T-helper 17 cell (primary cell): Measurements from ENCODE around the gene FAM110D. TPM values are rescaled to one million over a fixed set of nuclear protein-coding genes. Genes with fewer than 3 reads are reported as not detected.
A peak's percentile ranks its signal among the peaks of the same experiment; 100 is the strongest.

ENCODE experiments used
- ATAC-seq: fragments of 150-1000 bp; cut with Tn5 transposase; 2 replicates; pipeline ENCODE4 v1.10.0; 2021; ENCODE audit warnings: mild to moderate bottlenecking, moderate library complexity
- DNase-seq, 3 donors: peaks; one replicate each; pipeline versions ENCODE4 v3.0.0 to v3.0.0-alpha.2; 2020 to 2021
- H3K9me3 ChIP-seq: one replicate; pipeline ENCODE4 v1.7.0; 2013; ENCODE audit warnings: low read length, mild to moderate bottlenecking; ENCODE audit not compliant: control insufficient read depth, poor library complexity, severe bottlenecking
- H3K27ac Mint-ChIP-seq: one replicate; pipeline ENCODE4 v1.8.0; 2022; ENCODE audit warnings: mild to moderate bottlenecking, moderate library complexity, mixed read lengths
- H3K27me3 Mint-ChIP-seq: one replicate; pipeline ENCODE4 v1.8.0; 2022; ENCODE audit warnings: mixed read lengths
- H3K36me3 Mint-ChIP-seq: one replicate; pipeline ENCODE4 v1.8.0; 2022; ENCODE audit warnings: low read depth, mixed read lengths
- H3K4me1 Mint-ChIP-seq: one replicate; pipeline ENCODE4 v1.8.0; 2022; ENCODE audit warnings: mild to moderate bottlenecking, mixed read lengths
- H3K4me3 Mint-ChIP-seq: one replicate; pipeline ENCODE4 v1.8.0; 2022; ENCODE audit warnings: mild to moderate bottlenecking, moderate library complexity, mixed read lengths
- total RNA-seq, 4 donors: library from RNA in 2 of 4; stranded (reverse) in 2 of 4; gene quantifications; one replicate each; pipeline ENCODE4 v1.2.3 and lab custom pipeline; 2022 to 2026

FAM110D gene
- total RNA-seq, 2 donors from 2014 or later = not detected

DNA sequence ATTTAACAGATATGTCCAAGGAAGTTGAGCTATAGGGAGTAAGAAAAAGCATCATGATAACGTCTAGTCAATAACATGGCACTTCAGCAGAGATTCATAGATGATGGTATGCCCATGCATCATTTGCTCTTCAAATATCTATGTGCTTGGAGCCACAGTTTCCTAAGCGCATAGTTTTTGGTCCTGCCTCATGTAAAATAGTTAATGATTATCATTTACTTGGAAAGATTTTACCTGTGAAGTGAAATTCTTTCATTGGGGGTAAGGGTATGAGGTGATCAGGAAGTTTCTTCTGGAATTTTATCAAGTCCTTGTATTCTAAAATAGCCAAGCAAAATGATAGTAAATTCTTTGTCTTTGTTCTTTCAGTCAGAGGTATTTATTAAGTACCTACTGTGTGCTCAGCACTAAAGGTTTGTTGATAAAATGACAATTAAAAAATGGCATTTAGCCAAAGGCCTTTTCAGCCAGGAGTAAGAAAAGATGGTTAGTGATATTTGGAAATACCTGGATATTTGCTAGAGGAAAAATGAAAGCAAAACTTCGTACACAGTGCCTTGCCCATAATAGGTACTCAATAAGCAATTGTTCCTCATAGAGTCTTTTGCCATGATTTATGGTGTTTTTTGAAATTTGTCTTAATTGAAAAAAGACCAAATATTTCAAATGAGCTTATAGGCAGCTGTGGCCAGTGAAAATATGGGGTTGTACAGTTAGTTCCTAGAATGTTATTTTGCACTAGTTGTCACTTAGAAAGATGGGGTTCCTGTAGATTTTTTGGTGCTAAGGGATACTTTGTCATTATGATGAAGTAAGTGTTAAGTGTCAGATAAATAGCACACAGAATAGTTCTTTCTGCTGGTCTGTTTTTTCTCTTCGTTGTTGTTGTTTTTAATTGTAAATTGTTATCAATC, 34.2 kb upstream of the FAM110D start:
- Mint-ChIP-seq H3K4me1 (peaks cover 34% of the 10 kb centered on the region), H3K36me3 (peaks cover 3% of the 10 kb centered on the region), H3K4me3 (peak overlapping the region; percentile 41), H3K27me3 (no peaks in the 10 kb centered on the region), H3K27ac (peak overlapping the region; percentile 77)
- DNase-seq (no peak), ATAC-seq (no peak)
- no peaks in the 10 kb centered on the region for H3K9me3 ChIP-seq

DNA sequence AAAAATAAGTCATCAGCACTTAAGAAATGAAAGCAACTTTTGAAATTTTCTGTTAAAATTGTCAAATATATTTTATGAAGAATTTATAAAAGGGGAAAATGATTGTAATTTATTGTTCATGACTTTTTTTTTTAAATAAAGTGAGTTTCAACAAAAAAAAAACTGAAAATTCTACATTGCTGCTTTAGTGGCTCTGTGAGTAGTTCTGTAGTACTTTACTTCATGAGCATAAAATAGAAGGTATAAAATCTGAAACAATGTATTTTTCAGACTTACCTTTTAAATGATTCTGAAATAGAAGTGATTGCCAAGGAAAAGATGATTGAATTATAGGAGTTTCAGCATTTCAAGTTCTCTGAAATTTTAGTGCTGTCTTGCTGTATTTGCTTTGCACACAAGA, 33.5 kb upstream of the FAM110D start:
- H3K9me3 ChIP-seq = no peaks in the 10 kb centered on the region
- H3K4me3 Mint-ChIP-seq = no peak overlapping the region
- H3K36me3 Mint-ChIP-seq = peaks cover 3% of the 10 kb centered on the region
- no peak for DNase-seq
- H3K4me1 Mint-ChIP-seq = peaks cover 31% of the 10 kb centered on the region
- no peaks in the 10 kb centered on the region for H3K27me3 Mint-ChIP-seq
- ATAC-seq = no peak
- H3K27ac Mint-ChIP-seq = peak overlapping the region; percentile 92

DNA sequence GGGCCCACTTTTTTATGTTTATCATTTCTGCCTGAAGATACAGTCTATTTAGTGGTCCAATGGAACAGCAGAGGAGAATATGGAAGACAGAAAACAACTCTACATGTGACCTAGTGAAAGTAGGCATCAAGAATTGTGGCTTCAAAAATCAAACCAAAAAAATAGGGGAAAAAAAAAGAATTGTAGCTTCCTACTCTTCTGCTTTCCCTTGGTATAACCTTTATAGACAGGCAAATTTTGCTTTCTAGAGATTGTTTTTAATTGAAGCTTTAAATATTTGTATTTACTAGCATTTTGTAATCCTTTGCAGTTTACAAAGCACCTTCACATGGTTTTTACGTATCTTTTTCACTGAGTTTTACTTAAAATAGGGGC, 32.9 kb upstream of the FAM110D start:
- no peak for ATAC-seq
- DNase-seq = no peak
- peak overlapping the region; percentile 92 for H3K27ac Mint-ChIP-seq
- peaks cover 3% of the 10 kb centered on the region for H3K36me3 Mint-ChIP-seq
- peak overlapping the region; percentile 87 for H3K4me3 Mint-ChIP-seq
- peaks cover 31% of the 10 kb centered on the region for H3K4me1 Mint-ChIP-seq
- H3K27me3 Mint-ChIP-seq = no peaks in the 10 kb centered on the region
- H3K9me3 ChIP-seq = no peaks in the 10 kb centered on the region

DNA sequence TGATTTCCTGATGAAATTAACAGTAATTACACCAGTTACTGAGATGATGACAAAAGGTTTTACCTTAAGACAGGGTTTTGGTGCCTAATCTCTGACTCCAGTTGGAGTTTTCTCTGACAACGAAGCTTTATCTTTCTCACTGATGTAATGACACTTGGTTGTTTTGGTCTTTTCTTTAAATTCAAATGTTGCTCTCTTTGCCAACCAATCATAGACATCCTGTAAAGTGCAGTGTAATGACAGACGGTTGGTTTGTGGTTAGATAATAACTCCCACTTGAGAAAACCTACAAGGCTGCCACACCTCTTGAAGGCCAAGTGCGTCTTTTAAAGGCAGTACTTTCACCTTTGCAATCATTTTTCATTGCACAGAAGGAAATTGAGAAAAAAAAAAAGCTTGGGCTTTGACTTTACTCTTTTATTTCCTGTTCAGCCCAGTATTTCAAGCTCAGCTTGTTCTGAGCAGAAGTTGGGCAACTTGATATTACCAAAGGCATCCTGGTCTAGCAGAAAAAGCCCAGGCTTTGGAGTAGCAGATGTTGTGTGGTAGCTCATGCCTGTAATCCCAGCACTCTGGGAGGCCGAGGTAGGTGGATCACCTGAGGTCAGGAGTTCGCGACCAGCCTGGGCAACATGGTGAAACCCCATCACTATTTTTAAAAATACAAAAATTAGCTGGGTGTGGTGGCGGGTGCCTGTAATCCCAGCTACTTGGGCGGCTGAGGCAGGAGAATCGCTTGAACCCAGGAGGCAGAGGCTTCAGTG, 32.4 kb upstream of the FAM110D start:
- peak; percentile 99 for ATAC-seq
- peak in 2 of 3 donors; percentile 16 to 37 for DNase-seq
- peaks cover 3% of the 10 kb centered on the region for H3K36me3 Mint-ChIP-seq
- H3K4me3 Mint-ChIP-seq = peak overlapping the region; percentile 87
- peak overlapping the region; percentile 92 for H3K27ac Mint-ChIP-seq
- H3K9me3 ChIP-seq = no peaks in the 10 kb centered on the region
- H3K27me3 Mint-ChIP-seq = no peaks in the 10 kb centered on the region
- peaks cover 31% of the 10 kb centered on the region for H3K4me1 Mint-ChIP-seq

DNA sequence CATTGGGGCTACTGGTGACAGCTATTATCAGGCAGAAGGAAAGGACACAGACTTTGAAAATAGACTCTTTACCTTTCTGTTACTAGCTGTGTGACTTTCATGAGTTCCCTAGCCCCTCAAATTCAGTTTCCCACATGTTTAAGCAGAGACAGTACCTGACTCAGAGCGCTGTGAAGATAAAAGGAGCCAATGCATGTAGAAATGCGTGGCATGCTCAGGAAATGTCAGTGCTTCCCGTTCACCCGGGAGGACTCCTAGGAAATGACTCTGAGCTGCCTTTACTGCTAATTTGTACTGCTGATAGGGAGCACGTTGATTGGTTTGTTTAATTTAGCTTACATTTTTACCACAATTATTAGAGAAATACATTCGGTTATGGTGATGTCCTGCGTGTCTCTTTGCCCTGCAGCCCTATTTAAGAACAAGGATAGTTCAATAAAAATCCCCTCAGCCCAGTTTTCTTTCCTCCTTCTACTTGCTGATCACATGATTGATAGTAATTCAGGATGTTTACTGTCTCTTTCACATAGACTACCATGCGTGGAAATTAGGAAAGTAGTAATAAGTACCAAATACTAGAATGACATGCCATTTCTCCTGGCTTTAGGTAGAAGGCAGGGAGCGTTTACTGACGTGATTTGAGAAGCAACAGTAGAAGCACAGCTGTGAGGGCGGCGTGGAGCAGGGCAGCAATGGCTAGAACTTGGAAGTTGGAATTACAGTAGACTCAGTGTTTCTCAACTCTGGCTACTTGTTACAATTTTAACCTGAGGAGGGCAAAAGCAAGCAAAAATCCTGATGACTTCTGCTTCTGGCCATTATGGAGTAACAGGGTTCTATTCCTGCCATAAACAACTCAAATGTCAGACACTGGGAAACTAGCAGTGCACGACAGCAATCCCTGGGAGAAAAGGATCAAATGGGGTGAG, 31.4 kb upstream of the FAM110D start:
- H3K4me3 Mint-ChIP-seq = peak overlapping the region; percentile 80
- H3K9me3 ChIP-seq = no peaks in the 10 kb centered on the region
- H3K27ac Mint-ChIP-seq = peak overlapping the region; percentile 92
- peaks cover 3% of the 10 kb centered on the region for H3K36me3 Mint-ChIP-seq
- H3K27me3 Mint-ChIP-seq = no peaks in the 10 kb centered on the region
- DNase-seq (no peak), ATAC-seq (no peak)
- peaks cover 31% of the 10 kb centered on the region for H3K4me1 Mint-ChIP-seq

DNA sequence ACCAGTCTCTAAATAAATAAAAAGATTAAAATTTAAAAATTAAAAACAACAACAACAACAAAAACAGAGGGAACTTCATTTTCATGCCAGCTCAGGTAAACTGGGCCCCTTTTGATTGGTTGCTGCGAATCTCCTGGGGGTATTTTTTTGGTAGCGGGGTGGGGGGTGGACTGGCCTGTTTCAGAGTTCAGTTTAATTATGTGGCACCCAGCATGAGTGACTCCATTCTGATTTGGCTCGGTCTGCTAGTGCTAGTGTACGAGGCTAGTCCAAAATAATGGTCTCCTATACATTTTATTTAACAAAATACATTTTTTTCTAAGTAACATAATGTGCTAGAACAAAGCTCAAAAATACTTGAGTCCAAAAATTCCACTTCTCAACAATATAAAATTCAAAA, 29.1 kb upstream of the FAM110D start:
- H3K9me3 ChIP-seq = no peaks in the 10 kb centered on the region
- peaks cover 23% of the 10 kb centered on the region for H3K4me1 Mint-ChIP-seq
- no peaks in the 10 kb centered on the region for H3K36me3 Mint-ChIP-seq
- no peak overlapping the region for H3K27ac Mint-ChIP-seq
- DNase-seq (no peak), ATAC-seq (no peak)
- no peak overlapping the region for H3K4me3 Mint-ChIP-seq
- no peaks in the 10 kb centered on the region for H3K27me3 Mint-ChIP-seq

DNA sequence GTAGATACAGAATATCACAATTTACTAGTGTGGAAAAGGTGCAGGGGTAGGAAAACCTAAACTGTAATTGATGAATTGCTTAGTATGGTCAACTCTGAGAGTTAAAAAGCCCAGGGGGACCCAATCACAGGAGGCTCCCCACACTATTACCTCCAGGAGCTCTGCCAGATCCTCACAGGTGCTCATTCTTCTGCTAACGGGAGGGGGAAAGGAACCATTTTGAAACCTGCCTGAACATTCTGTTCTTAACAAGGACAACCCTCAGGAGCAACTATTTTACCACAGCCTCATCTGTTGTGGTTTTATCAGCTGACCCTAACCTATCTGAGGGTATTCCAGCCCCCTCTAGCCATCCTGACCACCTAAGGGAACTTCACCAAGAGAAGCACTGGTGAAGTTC, 28.2 kb upstream of the FAM110D start:
- Mint-ChIP-seq H3K4me3 (no peak overlapping the region), H3K36me3 (no peaks in the 10 kb centered on the region), H3K27me3 (no peaks in the 10 kb centered on the region), H3K27ac (no peak overlapping the region), H3K4me1 (peaks cover 21% of the 10 kb centered on the region)
- ATAC-seq = no peak
- no peaks in the 10 kb centered on the region for H3K9me3 ChIP-seq
- no peak for DNase-seq

DNA sequence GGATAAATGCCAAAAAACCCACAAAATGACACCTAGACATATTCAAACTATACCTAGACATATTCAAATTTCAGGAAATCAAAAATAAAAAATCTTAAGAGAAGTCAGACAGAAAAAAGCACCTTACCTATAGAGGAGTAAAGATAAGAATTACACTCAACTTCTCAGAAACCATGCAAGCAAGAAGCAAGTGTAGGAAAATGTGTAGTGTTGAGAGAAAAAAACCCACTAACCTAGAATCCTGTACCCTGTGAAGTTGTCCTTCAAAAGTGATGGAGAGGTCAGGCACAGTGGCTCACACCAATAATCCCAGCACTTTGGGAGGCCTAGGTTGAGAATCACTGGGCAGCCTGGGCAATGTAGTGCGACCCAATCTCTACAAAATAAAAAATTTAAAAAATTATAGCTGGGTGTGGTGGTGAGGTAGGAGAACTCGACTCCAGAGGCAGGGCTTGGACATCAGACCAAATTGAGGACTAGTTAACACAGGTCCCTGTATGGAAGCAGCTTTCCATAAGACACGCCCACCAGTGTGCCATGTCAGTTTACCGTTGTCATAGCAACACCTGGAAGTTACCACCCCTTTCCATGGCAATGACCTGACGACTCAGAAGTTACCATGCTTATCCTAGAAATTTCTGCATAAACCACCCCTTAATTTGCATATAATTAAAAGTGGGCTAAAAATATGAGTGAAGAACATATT, 26.6 kb upstream of the FAM110D start:
- H3K36me3 Mint-ChIP-seq = no peaks in the 10 kb centered on the region
- peaks cover 12% of the 10 kb centered on the region for H3K4me1 Mint-ChIP-seq
- ATAC-seq (no peak), DNase-seq (no peak)
- H3K27me3 Mint-ChIP-seq = no peaks in the 10 kb centered on the region
- no peaks in the 10 kb centered on the region for H3K9me3 ChIP-seq
- no peak overlapping the region for H3K27ac Mint-ChIP-seq
- no peak overlapping the region for H3K4me3 Mint-ChIP-seq

DNA sequence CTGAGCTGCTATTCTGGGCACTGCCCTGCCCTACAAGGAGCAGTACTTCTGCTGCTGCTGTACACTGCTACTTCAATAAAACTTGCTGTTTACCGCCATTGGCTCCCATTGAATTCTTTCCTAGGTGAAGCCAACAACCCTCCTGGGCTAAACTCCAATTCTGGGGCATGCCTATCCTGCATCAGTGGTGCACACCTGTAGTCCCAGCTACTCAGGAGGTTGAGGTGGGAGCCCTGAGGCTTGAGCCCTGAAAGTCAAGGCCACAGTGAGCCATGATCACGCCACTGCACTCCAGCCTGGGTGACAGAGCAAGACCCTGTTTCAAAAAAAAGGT, 26.1 kb upstream of the FAM110D start:
- Mint-ChIP-seq H3K36me3 (no peaks in the 10 kb centered on the region), H3K4me3 (no peak overlapping the region), H3K27ac (no peak overlapping the region), H3K27me3 (no peaks in the 10 kb centered on the region), H3K4me1 (peaks cover 7% of the 10 kb centered on the region)
- no peak for ATAC-seq
- H3K9me3 ChIP-seq = no peaks in the 10 kb centered on the region
- DNase-seq = no peak

DNA sequence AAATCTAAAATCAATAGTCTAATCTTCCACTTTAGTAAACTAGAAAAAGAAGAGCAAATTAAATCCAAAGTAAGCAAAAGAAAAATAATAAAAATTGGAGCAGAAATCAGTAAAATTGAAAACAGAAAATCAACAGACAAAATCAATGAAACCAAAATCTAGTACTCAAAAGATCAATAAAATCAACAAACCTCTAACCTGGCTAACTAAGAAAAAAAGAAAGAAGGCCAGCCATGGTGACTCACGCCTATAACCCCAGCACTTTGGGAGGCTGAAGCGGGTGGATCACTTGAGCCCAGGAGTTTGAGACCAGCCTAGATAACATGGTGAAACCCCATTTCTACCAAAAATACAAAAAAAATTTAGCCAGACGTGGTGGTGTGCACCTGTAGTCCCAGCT, 24.4 kb upstream of the FAM110D start:
- H3K4me3 Mint-ChIP-seq = no peak overlapping the region
- no peaks in the 10 kb centered on the region for H3K36me3 Mint-ChIP-seq
- H3K27me3 Mint-ChIP-seq = no peaks in the 10 kb centered on the region

DNA sequence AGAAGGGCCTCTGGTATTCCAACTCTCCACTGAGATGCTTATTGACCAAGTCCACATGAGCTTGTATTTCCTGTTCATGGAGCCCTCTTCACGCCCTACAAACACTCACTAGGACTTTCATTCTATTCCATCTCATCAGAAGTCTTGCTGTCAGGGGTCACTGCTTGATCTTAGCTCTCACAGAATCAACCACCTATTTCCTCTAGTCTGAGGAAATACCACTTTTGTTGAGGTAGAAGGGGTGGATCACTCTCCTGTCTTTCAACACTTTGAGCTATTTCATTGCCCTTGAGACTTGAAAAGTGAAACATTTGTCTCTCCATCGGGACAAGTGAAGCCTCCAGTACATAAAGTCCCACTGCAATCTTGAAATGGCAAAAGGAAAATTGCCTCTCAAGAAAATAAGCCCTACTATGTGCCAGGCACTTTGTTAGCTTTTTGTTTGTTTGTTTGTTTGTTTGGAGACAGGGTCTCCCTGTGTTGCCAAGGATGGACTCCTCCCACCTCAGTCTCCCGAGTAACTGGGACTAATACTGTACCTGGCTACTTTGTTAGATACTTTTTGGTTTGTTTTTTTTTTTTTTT, 19.8 kb upstream of the FAM110D start:
- ATAC-seq = no peak
- Mint-ChIP-seq H3K4me3 (no peak overlapping the region), H3K27me3 (no peaks in the 10 kb centered on the region), H3K27ac (peak overlapping the region; percentile 24), H3K4me1 (peaks cover 7% of the 10 kb centered on the region), H3K36me3 (no peaks in the 10 kb centered on the region)
- no peak for DNase-seq
- H3K9me3 ChIP-seq = no peaks in the 10 kb centered on the region

More for the DNA sequence above, 24.4 kb upstream of the FAM110D start:
- H3K9me3 ChIP-seq = no peaks in the 10 kb centered on the region
- peaks cover 5% of the 10 kb centered on the region for H3K4me1 Mint-ChIP-seq
- no peak overlapping the region for H3K27ac Mint-ChIP-seq
- ATAC-seq = no peak
- DNase-seq = no peak

DNA sequence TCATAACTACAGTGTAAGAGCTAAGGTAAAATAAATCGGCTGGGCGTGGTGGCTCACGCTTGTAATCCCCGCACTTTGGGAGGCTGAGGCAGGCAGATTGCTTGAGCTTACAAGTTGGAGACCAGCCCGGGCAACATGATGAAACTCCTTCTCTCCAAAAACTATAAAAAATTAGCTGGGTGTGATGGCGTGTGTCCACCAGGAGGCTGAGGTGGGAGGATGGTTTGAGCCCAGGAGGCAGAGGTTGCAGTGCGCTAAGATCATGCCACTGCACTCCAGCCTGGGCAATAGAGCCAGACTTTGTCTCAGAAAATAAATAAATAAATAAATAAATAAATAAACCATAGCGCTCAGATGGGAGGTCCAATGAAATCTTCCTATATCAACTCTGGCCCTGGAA, 16.7 kb upstream of the FAM110D start:
- peaks cover 6% of the 10 kb centered on the region for H3K27me3 Mint-ChIP-seq
- H3K27ac Mint-ChIP-seq = no peak overlapping the region
- H3K4me1 Mint-ChIP-seq = peaks cover 9% of the 10 kb centered on the region
- DNase-seq (no peak), ATAC-seq (no peak)
- no peaks in the 10 kb centered on the region for H3K9me3 ChIP-seq
- H3K36me3 Mint-ChIP-seq = peaks cover 3% of the 10 kb centered on the region
- no peak overlapping the region for H3K4me3 Mint-ChIP-seq
